ENCODE data around the gene C11orf98.
"Not testable (repeated sequence)": the region's sequence is repeated elsewhere in the genome, so short reads cannot be mapped to it uniquely, and the experiment has no call there.

Gene C11orf98

DNA sequence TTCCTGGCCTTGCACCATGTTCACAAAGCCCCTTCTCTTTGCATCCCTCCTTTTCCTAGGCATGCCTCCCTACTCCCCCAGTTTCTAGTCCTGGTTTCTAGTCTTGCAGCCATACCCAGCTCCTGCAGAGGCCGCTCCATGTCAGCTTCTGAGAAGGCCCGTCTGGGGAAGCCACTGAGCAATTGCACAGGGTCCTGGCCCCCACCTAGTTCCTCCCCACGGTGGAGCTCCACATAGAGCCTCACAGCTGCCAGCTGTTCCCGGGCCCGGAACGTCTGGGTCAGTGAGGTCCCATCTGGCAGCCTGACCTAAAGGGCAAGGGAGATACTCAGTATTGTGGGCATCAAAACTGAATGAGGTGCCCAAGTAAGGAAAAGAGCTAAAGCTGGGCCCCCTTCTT is 11.7 kb upstream of the C11orf98 start:
- in situ Hi-C loops (cut with MboI; ENCODE audit: low pct_unique_long_range_greater_than_20kb, low sequenced_read_pairs, unreplicated experiment): no loop called here
- TF ChIP-seq, protein P1, sequence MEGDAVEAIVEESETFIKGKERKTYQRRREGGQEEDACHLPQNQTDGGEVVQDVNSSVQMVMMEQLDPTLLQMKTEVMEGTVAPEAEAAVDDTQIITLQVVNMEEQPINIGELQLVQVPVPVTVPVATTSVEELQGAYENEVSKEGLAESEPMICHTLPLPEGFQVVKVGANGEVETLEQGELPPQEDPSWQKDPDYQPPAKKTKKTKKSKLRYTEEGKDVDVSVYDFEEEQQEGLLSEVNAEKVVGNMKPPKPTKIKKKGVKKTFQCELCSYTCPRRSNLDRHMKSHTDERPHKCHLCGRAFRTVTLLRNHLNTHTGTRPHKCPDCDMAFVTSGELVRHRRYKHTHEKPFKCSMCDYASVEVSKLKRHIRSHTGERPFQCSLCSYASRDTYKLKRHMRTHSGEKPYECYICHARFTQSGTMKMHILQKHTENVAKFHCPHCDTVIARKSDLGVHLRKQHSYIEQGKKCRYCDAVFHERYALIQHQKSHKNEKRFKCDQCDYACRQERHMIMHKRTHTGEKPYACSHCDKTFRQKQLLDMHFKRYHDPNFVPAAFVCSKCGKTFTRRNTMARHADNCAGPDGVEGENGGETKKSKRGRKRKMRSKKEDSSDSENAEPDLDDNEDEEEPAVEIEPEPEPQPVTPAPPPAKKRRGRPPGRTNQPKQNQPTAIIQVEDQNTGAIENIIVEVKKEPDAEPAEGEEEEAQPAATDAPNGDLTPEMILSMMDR (IDR thresholded peaks at IDR 0.05; ENCODE audit: extremely low read depth, insufficient read depth, missing control alignments): no peak
- no peak for DNase-seq (ENCODE audit: low spot score)

GRCh38 chr11:62675415-62675814 is 10.4 kb upstream of the C11orf98 start:
- in situ Hi-C loops (cut with MboI; ENCODE audit: low pct_unique_long_range_greater_than_20kb, low sequenced_read_pairs, unreplicated experiment); DNase-seq (ENCODE audit: low spot score): not testable (repeated sequence)

DNA sequence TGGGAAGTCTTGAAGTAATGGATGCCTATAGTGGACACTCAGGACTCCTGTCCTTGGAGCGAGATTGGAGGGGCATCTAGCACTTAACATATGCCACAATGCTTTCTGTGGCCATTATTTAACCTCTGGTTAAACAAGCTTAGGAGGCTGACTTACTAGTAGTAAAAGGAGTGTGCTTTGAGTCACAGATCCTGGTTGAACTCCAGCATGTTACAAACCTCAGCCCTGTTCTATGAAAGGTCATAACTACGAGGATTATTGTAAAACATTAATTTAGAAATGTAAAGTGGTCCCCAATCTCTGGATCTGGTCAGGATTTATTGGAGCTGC is 8.2 kb upstream of the C11orf98 start:
- in situ Hi-C loops (cut with MboI; ENCODE audit: low pct_unique_long_range_greater_than_20kb, low sequenced_read_pairs, unreplicated experiment): no loop called here

DNA sequence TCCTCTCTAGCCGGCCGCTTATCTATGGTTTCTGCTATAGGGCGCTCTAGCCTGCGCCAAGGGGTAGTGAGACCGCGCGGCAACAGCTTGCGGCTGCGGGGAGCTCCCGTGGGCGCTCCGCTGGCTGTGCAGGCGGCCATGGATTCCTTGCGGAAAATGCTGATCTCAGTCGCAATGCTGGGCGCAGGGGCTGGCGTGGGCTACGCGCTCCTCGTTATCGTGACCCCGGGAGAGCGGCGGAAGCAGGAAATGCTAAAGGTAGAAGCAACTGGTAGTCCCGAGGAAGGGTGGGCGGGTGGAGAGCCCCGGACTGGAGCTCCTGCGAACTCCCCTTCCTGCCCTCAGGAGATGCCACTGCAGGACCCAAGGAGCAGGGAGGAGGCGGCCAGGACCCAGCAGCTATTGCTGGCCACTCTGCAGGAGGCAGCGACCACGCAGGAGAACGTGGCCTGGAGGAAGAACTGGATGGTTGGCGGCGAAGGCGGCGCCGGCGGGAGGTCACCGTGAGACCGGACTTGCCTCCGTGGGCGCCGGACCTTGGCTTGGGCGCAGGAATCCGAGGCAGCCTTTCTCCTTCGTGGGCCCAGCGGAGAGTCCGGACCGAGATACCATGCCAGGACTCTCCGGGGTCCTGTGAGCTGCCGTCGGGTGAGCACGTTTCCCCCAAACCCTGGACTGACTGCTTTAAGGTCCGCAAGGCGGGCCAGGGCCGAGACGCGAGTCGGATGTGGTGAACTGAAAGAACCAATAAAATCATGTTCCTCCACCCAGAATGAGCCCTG is 6.8 kb upstream of the C11orf98 start, which contains the start of the genes LBHD1 and UQCC3:
Gene LBHD1 (minus strand): TSS at position 660 of the 782 bp plus-strand sequence. CDS start 2,236 bp downstream, outside the sequence.
Gene UQCC3 (plus strand): TSS at position 66 of the 782 bp plus-strand sequence. CDS start 73 bp downstream, at position 139.
- TF ChIP-seq, protein P1 (IDR thresholded peaks at IDR 0.05; ENCODE audit: extremely low read depth, insufficient read depth, missing control alignments): no peak
- in situ Hi-C loops (cut with MboI; ENCODE audit: low pct_unique_long_range_greater_than_20kb, low sequenced_read_pairs, unreplicated experiment): no loop called here
- DNase-seq (ENCODE audit: low spot score): peak; percentile 88

More for the DNA sequence above, 8.2 kb upstream of the C11orf98 start:
- TF ChIP-seq, protein P1 (IDR thresholded peaks at IDR 0.05; ENCODE audit: extremely low read depth, insufficient read depth, missing control alignments): no peak
- DNase-seq (ENCODE audit: low spot score): no peak

DNA sequence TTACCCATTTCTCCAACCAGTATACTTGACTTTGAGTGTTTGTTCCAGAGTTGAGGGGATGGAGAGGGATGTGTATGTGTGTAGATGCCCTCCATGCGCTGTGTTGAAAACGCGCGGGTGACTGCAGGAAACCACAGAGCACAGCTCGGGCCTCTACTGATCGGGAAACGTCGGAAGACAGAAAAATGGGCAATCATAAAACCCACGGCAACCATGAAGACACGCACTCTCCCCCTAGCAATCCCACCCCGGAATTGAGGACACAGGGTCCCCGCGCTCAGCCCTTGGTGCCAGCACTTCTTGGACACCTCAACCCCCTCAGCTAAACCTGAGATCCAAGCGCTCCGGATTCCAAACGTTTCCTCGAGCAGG is 6.2 kb upstream of the C11orf98 start:
- DNase-seq (ENCODE audit: low spot score): no peak
- TF ChIP-seq, protein P1 (IDR thresholded peaks at IDR 0.05; ENCODE audit: extremely low read depth, insufficient read depth, missing control alignments): no peak
- in situ Hi-C loops (cut with MboI; ENCODE audit: low pct_unique_long_range_greater_than_20kb, low sequenced_read_pairs, unreplicated experiment): no loop called here

- TF ChIP-seq, protein P1 (IDR thresholded peaks at IDR 0.05; ENCODE audit: extremely low read depth, insufficient read depth, missing control alignments): no peak
- in situ Hi-C loops (cut with MboI; ENCODE audit: low pct_unique_long_range_greater_than_20kb, low sequenced_read_pairs, unreplicated experiment): no loop called here
- no peak for DNase-seq (ENCODE audit: low spot score)
Observed at GRCh38 chr11:62669420-62670161, 4.6 kb upstream of the C11orf98 start.

DNA sequence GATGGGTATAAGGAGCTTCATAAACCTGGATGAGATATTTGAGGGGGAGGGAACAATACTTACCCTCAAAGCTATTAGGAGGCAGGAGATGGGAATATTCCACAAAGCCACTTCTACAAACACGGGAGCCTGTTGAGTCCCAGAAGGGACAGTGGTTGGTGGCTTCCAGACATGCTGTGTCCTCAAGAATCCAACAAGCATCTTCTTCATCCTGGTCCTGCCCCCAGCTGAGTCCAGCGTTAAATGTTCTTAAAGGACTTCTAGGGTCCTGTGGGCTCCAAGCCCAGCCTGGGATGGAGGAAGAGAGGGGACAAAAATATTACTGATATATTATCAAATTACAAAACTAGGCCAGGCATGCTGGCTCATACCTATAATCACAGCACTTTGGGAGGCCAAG is 2.5 kb upstream of the C11orf98 start:
- no peak for DNase-seq (ENCODE audit: low spot score)
- TF ChIP-seq, protein P1 (IDR thresholded peaks at IDR 0.05; ENCODE audit: extremely low read depth, insufficient read depth, missing control alignments): no peak
- in situ Hi-C loops (cut with MboI; ENCODE audit: low pct_unique_long_range_greater_than_20kb, low sequenced_read_pairs, unreplicated experiment): no loop called here

Data from GM13977 (cell line).